ENCODE measurements around the gene NBAS. TPM values are rescaled to one million over a fixed set of nuclear protein-coding genes. Genes with fewer than 3 reads are reported as not detected.
"Not testable (repeated sequence)": the region's sequence is repeated elsewhere in the genome, so short reads cannot be mapped to it uniquely, and the experiment has no call there.

NBAS gene
- total RNA-seq, 2 experiments from 2014 or later = 30.5 to 31.1 TPM

GRCh38 chr2:15553519-15553918 lies 7.6 kb downstream of the NBAS start:
- no peak overlapping the region for H3K27ac Mint-ChIP-seq
- no peak overlapping the region for H3K4me3 Mint-ChIP-seq
- ChIA-PET CTCF (interaction anchor here (0.9 to 2.1 kb wide), 2 partner anchors 12 to 24 kb away, joined by 4 to 5 read pairs; no protein-coding TSS in a partner anchor), POLR2A (no interaction called here)
- H3K36me3 Mint-ChIP-seq (ENCODE audit: low read depth) = peaks cover 23% of the 10 kb centered on the region
- no peak for DNase-seq
- no peaks in the 10 kb centered on the region for H3K9me3 Mint-ChIP-seq
- peaks cover 10% of the 10 kb centered on the region for H3K4me1 Mint-ChIP-seq
- no peaks in the 10 kb centered on the region for H3K27me3 Mint-ChIP-seq

DNA sequence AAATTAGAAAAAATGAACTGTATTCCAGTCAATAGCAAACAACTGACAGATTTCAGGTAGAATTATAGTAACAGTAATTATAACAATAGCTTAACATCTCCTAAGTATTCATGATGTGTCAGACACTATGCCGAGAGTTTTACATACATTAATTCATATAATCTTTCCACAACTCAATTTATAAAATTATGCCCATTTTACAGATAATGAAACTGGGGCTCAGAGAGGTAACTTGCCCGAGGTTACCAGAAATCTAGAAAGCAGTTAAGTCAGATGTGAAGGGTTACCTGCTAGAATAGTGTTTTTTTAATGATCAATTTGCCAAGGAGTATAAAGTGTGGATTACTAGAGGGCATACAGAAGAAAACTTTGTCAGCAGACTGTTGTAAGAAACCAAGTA lies 12.2 kb downstream of the NBAS start:
- ChIA-PET POLR2A (no interaction called here), CTCF (no interaction called here)
- no peak overlapping the region for H3K4me3 Mint-ChIP-seq
- H3K4me1 Mint-ChIP-seq = no peaks in the 10 kb centered on the region
- peaks cover 19% of the 10 kb centered on the region for H3K36me3 Mint-ChIP-seq (ENCODE audit: low read depth)
- no peaks in the 10 kb centered on the region for H3K9me3 Mint-ChIP-seq
- H3K27me3 Mint-ChIP-seq = no peaks in the 10 kb centered on the region
- H3K27ac Mint-ChIP-seq = no peak overlapping the region
- DNase-seq = no peak

DNA sequence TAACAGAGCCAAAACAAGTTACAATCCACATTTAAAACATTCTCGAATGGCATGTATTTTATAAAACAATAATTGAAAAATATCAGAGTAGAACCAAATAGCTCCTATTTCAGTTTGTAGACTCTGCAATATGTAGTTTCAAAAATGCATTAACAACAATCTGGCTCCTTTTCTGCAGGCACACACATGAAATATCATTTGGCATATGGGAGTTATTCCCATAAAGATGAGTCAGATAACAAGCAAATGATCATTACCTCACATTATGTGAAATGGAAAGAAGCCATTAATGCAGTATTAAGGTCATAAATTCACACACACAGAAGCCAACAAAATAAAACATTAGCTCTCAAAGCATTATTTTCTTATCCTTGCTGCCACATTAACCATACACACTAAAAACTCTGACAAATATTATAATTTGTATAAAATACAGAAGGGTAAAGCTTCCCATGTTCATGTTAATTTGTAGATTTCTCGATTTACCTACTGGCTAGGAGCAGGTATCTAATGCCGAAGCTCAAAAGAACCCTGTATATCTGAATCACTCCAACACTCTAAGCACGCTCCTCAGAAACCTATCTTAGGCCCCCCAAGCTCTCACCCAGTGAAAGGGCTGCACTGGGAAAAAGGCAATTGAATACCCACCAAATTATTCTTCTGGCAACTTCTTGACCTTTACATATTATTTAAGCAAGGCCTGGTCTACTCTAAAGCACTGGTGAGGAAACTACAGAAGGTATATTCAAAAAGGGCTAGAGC lies 13.8 kb downstream of the NBAS start:
- no peaks in the 10 kb centered on the region for H3K9me3 Mint-ChIP-seq
- H3K27ac Mint-ChIP-seq = no peak overlapping the region
- H3K27me3 Mint-ChIP-seq = no peaks in the 10 kb centered on the region
- no peak overlapping the region for H3K4me3 Mint-ChIP-seq
- ChIA-PET CTCF (interaction anchor here (0.7 to 1.9 kb wide), 4 partner anchors 8 to 54 kb away, joined by 3 to 9 read pairs (median 4); partner anchors contain the start of gene NBAS), POLR2A (interaction anchor here (0.6 kb wide), 1 partner anchor 126 kb away, joined by 3 read pairs; no protein-coding TSS in a partner anchor)
- DNase-seq = no peak
- peaks cover 11% of the 10 kb centered on the region for H3K36me3 Mint-ChIP-seq (ENCODE audit: low read depth)
- no peaks in the 10 kb centered on the region for H3K4me1 Mint-ChIP-seq

- Mint-ChIP-seq H3K36me3 (ENCODE audit: low read depth) (peaks cover 7% of the 10 kb centered on the region), H3K27me3 (no peaks in the 10 kb centered on the region), H3K27ac (no peak overlapping the region), H3K4me3 (no peak overlapping the region), H3K4me1 (no peaks in the 10 kb centered on the region), H3K9me3 (no peaks in the 10 kb centered on the region)
- no peak for DNase-seq
- CTCF ChIA-PET = interaction anchor here (0.7 to 1.9 kb wide), 6 partner anchors 9 to 55 kb away, joined by 3 to 9 read pairs (median 4); partner anchors contain the start of gene NBAS
- POLR2A ChIA-PET = interaction anchor here (0.6 kb wide), 1 partner anchor 125 kb away, joined by 3 read pairs; no protein-coding TSS in a partner anchor
These were observed 14.6 kb downstream of the NBAS start for GRCh38 chr2:15546297-15547098.

GRCh38 chr2:15544227-15544626 lies 16.9 kb downstream of the NBAS start:
- H3K36me3 Mint-ChIP-seq (ENCODE audit: low read depth) = peaks cover 9% of the 10 kb centered on the region
- no peaks in the 10 kb centered on the region for H3K9me3 Mint-ChIP-seq
- DNase-seq = no peak
- ChIA-PET POLR2A (no interaction called here), CTCF (no interaction called here)
- no peak overlapping the region for H3K27ac Mint-ChIP-seq
- H3K4me3 Mint-ChIP-seq = no peak overlapping the region
- H3K27me3 Mint-ChIP-seq = no peaks in the 10 kb centered on the region
- H3K4me1 Mint-ChIP-seq = no peaks in the 10 kb centered on the region

- ChIA-PET CTCF (no interaction called here), POLR2A (no interaction called here)
- H3K36me3 Mint-ChIP-seq (ENCODE audit: low read depth) = peaks cover 11% of the 10 kb centered on the region
- H3K27ac Mint-ChIP-seq = no peak overlapping the region
- H3K27me3 Mint-ChIP-seq = no peaks in the 10 kb centered on the region
- no peaks in the 10 kb centered on the region for H3K9me3 Mint-ChIP-seq
- no peak for DNase-seq
- no peaks in the 10 kb centered on the region for H3K4me1 Mint-ChIP-seq
- no peak overlapping the region for H3K4me3 Mint-ChIP-seq
These were observed 17.6 kb downstream of the NBAS start for GRCh38 chr2:15543541-15543940.

GRCh38 chr2:15543053-15543452 lies 18.1 kb downstream of the NBAS start:
- POLR2A ChIA-PET = no interaction called here
- no peaks in the 10 kb centered on the region for H3K9me3 Mint-ChIP-seq
- no peak for DNase-seq
- H3K4me3 Mint-ChIP-seq = no peak overlapping the region
- H3K4me1 Mint-ChIP-seq = no peaks in the 10 kb centered on the region
- CTCF ChIA-PET = no interaction called here
- H3K27ac Mint-ChIP-seq = no peak overlapping the region
- peaks cover 11% of the 10 kb centered on the region for H3K36me3 Mint-ChIP-seq (ENCODE audit: low read depth)
- H3K27me3 Mint-ChIP-seq = no peaks in the 10 kb centered on the region

- H3K4me1 Mint-ChIP-seq, H3K4me3 Mint-ChIP-seq, DNase-seq, H3K27ac Mint-ChIP-seq, H3K27me3 Mint-ChIP-seq, H3K9me3 Mint-ChIP-seq, CTCF ChIA-PET, POLR2A ChIA-PET: not testable (repeated sequence)
- H3K36me3 Mint-ChIP-seq (ENCODE audit: low read depth) = peaks cover 12% of the 10 kb centered on the region
These were observed 18.9 kb downstream of the NBAS start for GRCh38 chr2:15542269-15542668.

DNA sequence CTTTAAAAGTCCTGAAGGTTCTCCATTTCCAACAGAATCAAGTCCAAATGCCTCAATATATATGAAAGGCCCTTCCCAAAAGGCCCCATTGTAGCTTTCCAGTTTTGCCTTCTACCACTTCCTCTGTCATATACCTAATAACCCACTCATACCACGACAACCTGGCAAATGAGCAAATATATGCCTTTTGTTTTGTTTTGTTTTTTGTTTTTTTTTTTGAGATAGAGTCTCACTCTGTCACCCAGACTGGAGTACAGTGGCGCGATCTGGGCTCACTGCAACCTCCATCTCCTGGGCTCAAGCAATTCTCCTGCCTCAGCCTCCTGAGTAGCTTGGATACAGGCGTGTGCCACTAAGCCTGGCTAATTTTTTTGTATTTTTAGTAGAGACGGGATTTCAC lies 20.6 kb downstream of the NBAS start:
- POLR2A ChIA-PET, H3K4me1 Mint-ChIP-seq, H3K4me3 Mint-ChIP-seq, H3K27ac Mint-ChIP-seq, H3K27me3 Mint-ChIP-seq, CTCF ChIA-PET, H3K9me3 Mint-ChIP-seq, DNase-seq: not testable (repeated sequence)
- H3K36me3 Mint-ChIP-seq (ENCODE audit: low read depth) = peaks cover 15% of the 10 kb centered on the region

GRCh38 chr2:15539999-15540398 lies 21.1 kb downstream of the NBAS start:
- H3K4me1 Mint-ChIP-seq = peaks cover 3% of the 10 kb centered on the region
- no peak overlapping the region for H3K27ac Mint-ChIP-seq
- peaks cover 12% of the 10 kb centered on the region for H3K36me3 Mint-ChIP-seq (ENCODE audit: low read depth)
- no peak for DNase-seq
- ChIA-PET POLR2A (no interaction called here), CTCF (no interaction called here)
- no peak overlapping the region for H3K4me3 Mint-ChIP-seq
- no peaks in the 10 kb centered on the region for H3K27me3 Mint-ChIP-seq
- no peaks in the 10 kb centered on the region for H3K9me3 Mint-ChIP-seq

GRCh38 chr2:15538792-15539191 lies 22.3 kb downstream of the NBAS start:
- no peak overlapping the region for H3K27ac Mint-ChIP-seq
- no peaks in the 10 kb centered on the region for H3K9me3 Mint-ChIP-seq
- H3K4me1 Mint-ChIP-seq = peaks cover 3% of the 10 kb centered on the region
- H3K36me3 Mint-ChIP-seq (ENCODE audit: low read depth) = peaks cover 16% of the 10 kb centered on the region
- no peaks in the 10 kb centered on the region for H3K27me3 Mint-ChIP-seq
- POLR2A ChIA-PET = no interaction called here
- CTCF ChIA-PET = interaction anchor here (1.4 kb wide), 1 partner anchor 38 kb away, joined by 5 read pairs; no protein-coding TSS in a partner anchor
- H3K4me3 Mint-ChIP-seq = no peak overlapping the region
- no peak for DNase-seq

- POLR2A ChIA-PET = no interaction called here
- H3K4me1 Mint-ChIP-seq = peaks cover 3% of the 10 kb centered on the region
- no peak overlapping the region for H3K4me3 Mint-ChIP-seq
- no peaks in the 10 kb centered on the region for H3K9me3 Mint-ChIP-seq
- no peak overlapping the region for H3K27ac Mint-ChIP-seq
- no peaks in the 10 kb centered on the region for H3K27me3 Mint-ChIP-seq
- H3K36me3 Mint-ChIP-seq (ENCODE audit: low read depth) = peaks cover 36% of the 10 kb centered on the region
- no peak for DNase-seq
- CTCF ChIA-PET = interaction anchor here (0.7 kb wide), 1 partner anchor 12 kb away, joined by 4 read pairs; no protein-coding TSS in a partner anchor
These were observed 27.2 kb downstream of the NBAS start for GRCh38 chr2:15533860-15534480.

DNA sequence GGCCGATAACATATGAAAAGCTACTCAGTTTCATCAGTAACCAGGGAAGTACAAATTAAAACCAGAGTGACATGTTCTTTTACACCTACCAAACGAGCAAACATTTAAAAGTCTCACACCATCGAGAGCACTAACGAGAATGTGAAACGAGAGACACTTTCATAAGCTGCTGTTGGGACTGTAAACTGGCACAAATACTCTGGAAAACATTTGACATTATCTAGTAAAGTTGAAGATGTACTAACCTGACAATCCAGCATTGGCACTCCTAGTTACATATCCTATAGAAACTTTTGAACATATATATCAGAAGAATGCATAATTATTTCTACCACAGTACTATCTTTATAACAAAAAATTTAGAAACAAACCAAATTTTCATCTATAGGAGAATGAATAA lies 28.1 kb downstream of the NBAS start:
- no peak for DNase-seq
- Mint-ChIP-seq H3K9me3 (no peaks in the 10 kb centered on the region), H3K27me3 (no peaks in the 10 kb centered on the region), H3K4me1 (peaks cover 3% of the 10 kb centered on the region), H3K4me3 (no peak overlapping the region), H3K36me3 (ENCODE audit: low read depth) (peaks cover 35% of the 10 kb centered on the region), H3K27ac (no peak overlapping the region)
- ChIA-PET POLR2A (no interaction called here), CTCF (no interaction called here)
